ENCODE results near the gene CCNB2.

CCNB2 gene

DNA sequence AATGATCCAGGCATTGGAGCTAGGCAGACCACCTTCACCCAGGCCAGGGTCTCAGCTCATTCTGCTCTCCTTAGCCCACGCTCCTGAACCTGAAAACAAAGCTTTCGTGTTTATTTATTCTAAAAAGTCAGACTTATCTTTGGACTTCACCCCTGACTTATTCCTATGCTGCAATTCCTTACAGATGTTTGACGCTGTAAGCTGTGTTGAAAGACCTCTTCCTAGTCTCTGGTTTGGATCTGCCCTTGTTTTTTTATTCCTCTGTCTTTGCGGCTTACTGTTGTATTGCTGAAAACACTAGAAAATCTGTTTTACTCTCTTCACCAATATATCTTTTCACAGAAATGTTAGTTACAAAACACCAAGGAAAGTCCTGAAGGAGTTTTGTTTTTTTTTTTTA, 61.2 kb downstream of the CCNB2 start:
- no peak for DNase-seq

DNA sequence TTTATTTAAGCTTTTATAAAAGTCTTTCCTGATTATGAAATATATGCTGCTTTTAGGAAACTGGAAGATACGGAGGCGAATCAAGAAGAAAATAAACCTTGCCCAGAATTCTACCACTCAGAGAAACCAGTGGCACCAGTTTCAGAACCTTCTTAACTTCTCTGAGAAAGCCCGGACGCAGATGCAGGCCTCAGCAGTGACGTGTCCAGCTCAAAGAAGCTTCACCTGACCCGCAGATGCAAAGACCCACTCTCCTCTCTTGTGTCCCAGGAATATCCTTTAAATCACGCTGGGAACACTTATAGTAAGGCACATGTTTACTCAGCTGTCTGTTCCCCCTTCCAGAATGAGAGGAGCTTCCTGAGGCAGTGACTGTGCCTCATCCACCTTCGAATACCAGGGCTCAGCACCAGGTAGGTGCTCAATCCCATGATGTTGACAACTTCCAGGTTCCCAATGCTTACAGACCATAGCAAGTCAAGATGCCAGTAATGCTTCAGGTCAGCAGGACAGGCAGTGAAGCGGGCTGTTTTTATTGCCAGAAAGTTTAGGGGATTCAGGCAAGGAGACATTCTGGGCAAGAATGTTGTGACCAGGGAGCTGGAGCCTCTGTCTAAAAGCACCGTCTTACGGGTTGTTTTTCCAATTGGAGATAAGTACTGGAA, 61.8 kb downstream of the CCNB2 start:
- DNase-seq = no peak

DNA sequence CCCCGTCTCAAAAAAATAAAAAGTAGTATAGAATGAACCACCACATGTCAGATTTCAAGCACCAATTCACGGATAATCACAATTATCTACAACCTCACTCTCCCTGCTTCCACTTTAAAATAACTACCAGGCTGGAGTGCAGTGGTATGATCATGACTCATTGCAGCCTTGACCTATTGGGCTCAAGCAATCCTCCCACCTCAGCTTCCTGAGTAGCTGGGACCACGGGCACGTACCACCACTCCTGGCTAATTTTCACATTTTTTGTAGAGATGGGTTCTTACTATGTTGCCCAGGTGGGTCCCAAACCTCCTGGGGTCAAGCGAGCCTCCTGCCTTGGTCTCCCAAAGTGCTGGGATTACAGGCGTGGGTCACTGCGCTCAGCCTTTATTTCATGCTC, 63.6 kb downstream of the CCNB2 start:
- DNase-seq = no peak

DNA sequence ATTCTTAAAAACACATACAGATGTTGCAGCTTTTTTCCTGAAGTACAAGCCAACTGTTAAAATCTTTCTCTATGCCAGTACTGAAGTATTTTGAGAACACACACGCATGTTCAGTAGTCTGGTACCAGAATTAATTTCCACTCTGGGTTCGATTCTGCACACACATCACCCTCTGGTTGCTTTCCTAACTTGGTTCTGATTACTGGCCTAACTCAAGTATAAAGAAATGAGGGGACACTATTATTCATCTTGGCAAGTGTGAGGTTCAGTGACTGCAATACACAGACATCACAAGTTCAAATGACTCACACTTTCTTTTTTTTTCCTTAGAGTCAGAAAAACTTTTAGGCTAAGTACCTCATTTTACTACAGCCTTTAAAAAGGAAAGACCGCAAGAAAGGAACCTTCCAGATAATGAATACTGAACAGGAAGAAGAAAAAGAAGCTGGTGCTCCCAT, 64.3 kb downstream of the CCNB2 start:
- DNase-seq = no peak

DNA sequence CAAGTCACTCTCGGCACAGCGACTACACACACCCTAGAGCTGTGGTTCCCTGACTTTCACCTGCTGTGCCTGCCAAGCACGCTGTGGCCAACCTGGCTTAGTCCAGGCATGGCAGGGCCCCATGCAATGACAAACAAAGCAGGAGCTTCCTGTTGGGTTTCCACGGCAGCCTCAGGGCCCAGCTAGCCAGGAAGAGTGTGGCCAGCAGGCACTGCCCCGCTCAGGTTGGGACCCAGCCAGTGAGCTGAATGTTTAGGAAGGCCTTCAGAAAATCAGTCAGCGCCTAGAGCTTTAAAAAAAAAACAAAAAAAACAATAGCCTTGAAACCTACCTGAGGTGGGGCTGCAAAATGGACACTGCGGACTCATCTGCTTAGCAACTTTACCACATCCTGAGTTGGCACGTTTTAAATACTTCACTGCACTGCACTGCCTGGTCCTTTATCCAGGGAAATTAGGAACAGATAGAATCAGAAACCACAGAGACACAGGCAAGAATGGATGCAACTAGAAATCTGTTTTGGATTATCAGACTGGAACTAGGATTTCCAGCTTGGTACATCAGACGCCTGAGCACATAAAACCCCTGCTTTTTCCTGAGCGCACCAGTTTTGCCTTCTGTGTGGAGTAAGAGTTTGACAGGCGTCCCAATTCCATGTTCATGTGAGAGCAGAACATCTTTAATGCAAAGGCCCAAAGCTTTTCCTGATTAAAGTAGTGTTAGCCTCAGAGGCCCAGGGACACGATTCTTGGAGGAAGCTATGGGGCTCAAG, 65.5 kb downstream of the CCNB2 start:
- no peak for DNase-seq

DNA sequence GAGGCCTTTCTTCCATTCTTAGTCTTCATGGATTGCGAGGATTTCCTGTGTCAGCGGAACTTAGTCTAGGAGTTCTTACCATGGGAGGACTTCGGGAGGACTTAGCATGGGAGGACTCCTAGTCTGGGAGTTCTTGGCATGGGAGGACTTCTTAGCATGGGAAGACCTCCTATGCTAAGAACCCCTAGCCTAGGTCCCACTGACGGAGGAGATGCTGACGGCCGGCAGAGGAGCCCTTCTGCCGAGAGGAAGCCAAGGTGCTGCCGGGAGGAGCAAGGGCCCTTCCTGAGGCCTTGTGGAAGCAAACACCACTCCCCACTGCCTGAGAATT, 66.1 kb downstream of the CCNB2 start:
- DNase-seq = no peak

GRCh38 chr15:59172289-59172901, 67.4 kb downstream of the CCNB2 start:
- no peak for DNase-seq

DNA sequence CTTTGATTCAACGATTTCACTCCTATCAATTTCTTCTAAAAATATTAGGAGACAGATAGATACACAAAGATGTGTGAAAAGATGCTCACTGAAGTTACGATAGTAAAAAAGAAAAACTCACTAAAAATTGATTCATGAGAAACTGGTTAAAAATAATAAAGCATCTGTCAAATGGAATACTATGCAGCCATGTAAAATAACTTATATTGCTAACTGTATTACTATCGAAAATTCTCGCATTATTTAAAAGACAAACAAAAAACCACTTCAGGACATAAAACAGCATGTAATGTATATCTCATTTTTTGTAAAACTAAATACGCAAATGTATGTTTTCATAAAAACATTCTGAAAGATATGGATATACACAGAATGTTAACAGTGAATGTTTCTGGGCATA, 68.2 kb downstream of the CCNB2 start:
- DNase-seq = no peak

- DNase-seq = no peak
Measured at GRCh38 chr15:59174151-59174834, 69.3 kb downstream of the CCNB2 start.

Measured in right kidney (tissue), 1 donor.